Stomach (tissue), 9 donors: ENCODE results near the gene ADAM8. TPM values are rescaled to one million over a fixed set of nuclear protein-coding genes. Genes with fewer than 3 reads are reported as not detected.
"Not testable (repeated sequence)": the region's sequence is repeated elsewhere in the genome, so short reads cannot be mapped to it uniquely, and the experiment has no call there.

Experiments used
- DNase-seq, 2 donors: peaks; one replicate each; pipeline versions ENCODE4 v3.0.0 to v3.0.0-alpha.2; 2013 to 2019
- H3K27ac ChIP-seq, 5 donors: fragments of 200-600 bp in 4 of 5; sonication (generic) in 4 of 5; one replicate each; pipeline ENCODE4 v1.5.1; 2013 to 2019; ENCODE audit warnings: mild to moderate bottlenecking in 1 of 5, moderate library complexity in 1 of 5
- H3K27me3 ChIP-seq, 3 donors: fragments of 200-600 bp; sonication (generic); one replicate each; pipeline ENCODE4 v1.5.1; 2017 to 2019; ENCODE audit warnings: mixed run types in 1 of 3
- H3K36me3 ChIP-seq, 4 donors: fragments of 200-600 bp; sonication (generic); 1 replicate in 3 of 4; 2 replicates in 1 of 4; pipeline ENCODE4 v1.5.1; 2016 to 2019
- H3K4me1 ChIP-seq, 4 donors: fragments of 200-600 bp; sonication (generic); one replicate each; pipeline ENCODE4 v1.5.1; 2016 to 2019
- H3K4me3 ChIP-seq, 4 donors: fragments of 200-600 bp; sonication (generic) in 3 of 4; one replicate each; pipeline ENCODE4 v1.5.1; 2016 to 2019; ENCODE audit warnings: mild to moderate bottlenecking in 1 of 4
- H3K9me3 ChIP-seq, 4 donors: fragments of 200-600 bp; sonication (generic); one replicate each; pipeline ENCODE4 v1.5.1; 2016 to 2019
- EP300 ChIP-seq: sonication (generic); formaldehyde crosslinking; IDR thresholded peaks from one replicate; pipeline ENCODE4 v1.6.1; 2017; ENCODE audit warnings: antibody characterized with exemption
- POLR2A ChIP-seq, 4 donors: fragments of 450-650 bp; IDR thresholded peaks; one replicate each; pipeline ENCODE4 v1.6.1; 2016; ENCODE audit warnings: antibody characterized with exemption in 4 of 4, control low read depth in 2 of 4, mild to moderate bottlenecking in 1 of 4, moderate library complexity in 1 of 4
- POLR2AphosphoS5 ChIP-seq, 3 donors: sonication (generic); formaldehyde crosslinking; IDR thresholded peaks; one replicate each; pipeline ENCODE4 v1.6.1; 2016; ENCODE audit warnings: antibody characterized with exemption in 3 of 3
- WGBS, 5 donors: extraction: QIAGEN DNeasy Blood & Tissue Kit in 3 of 5; methylation state at CpG; one replicate each; pipeline versions ENCODE4 v1.1.5 to v1.1.7; 2013 to 2018; 5-methylcytosine and 5-hydroxymethylcytosine counted together
- intact Hi-C: fragments of 100-400 bp; cut with DNase I; formaldehyde crosslinking; loops from one replicate; pipeline ENCODE4 v1.15.1; 2023; ENCODE audit warnings: low total_unique reads
- polyA plus RNA-seq, 3 donors: library from polyadenylated mRNA; stranded (reverse); fragments of 200-250 nt; gene quantifications; one replicate each; pipeline ENCODE4 v1.2.3, GENCODE V29; 2013
- total RNA-seq, 5 donors: library from RNA; depleted of rRNA; stranded (reverse); fragments of >200 nt; gene quantifications; one replicate each; pipeline versions ENCODE4 v1.1.0 to v1.2.3, GENCODE V29; 2014 to 2016
- TF ChIP-seq, protein P1 (sequence below), 7 experiments: fragments of 450-650 bp in 4 of 7; fragments of 200-600 bp in 3 of 7; sonication (generic) in 3 of 7; IDR thresholded peaks; one replicate each; pipeline ENCODE4 v1.5.1; 2016 to 2019; ENCODE audit warnings: antibody characterized with exemption in 7 of 7, control low read depth in 2 of 7, mild to moderate bottlenecking in 1 of 7
- donor health status: healthy with polysubstance abuse.
- donor health status: Bipolar disorder and iron deficiency.
- donor health status: healthy.

Gene ADAM8
- total and polyA plus RNA-seq, 8 donors: 1.8 to 50.8 (median 4.4) TPM; not detected in 1

DNA sequence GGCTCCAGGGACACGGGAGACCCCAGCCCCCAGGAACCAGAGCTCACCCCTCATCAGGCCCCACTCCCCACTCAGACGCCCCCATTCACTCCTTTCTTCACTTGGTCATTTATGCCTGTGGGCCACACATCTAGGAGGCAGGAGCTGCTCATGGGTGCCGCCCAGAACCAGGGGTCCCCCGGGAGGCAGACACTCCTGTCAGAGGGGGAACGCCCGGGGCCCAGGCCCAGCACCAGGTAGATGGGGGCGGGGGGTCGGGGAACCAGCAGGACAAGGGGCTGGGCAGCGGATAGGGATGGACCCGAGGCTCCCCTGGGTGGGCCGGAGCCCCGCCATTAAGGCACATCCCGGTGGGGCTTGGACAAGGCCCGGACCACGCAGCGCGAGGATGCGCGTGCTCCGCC is 48.2 kb upstream of the ADAM8 start:
- Histone ChIP-seq H3K4me3 (peak overlapping the region; percentile 40 to 48 (median 44)), H3K9me3 (no peaks in the 10 kb centered on the region), H3K4me1 (peaks cover 30 to 34% (median 31%) of the 10 kb centered on the region in 4 donors), H3K27ac (peak overlapping the region in 1 of 5 donors; percentile 54), H3K27me3 (peaks cover 7 to 75% (median 52%) of the 10 kb centered on the region in 3 donors), H3K36me3 (no peaks in the 10 kb centered on the region)
- whole genome bisulfite sequencing, 5 donors: 11 to 20% (median 18%) methylated on average over 4 to 20 of the region's 20 CpGs
- no peak for DNase-seq
- intact Hi-C loops: no loop called here
- TF ChIP-seq POLR2A (IDR thresholded peaks at IDR 0.05) (no peak), EP300 (no peak), POLR2AphosphoS5 (IDR thresholded peaks at IDR 0.05) (no peak)
- TF ChIP-seq, protein P1, sequence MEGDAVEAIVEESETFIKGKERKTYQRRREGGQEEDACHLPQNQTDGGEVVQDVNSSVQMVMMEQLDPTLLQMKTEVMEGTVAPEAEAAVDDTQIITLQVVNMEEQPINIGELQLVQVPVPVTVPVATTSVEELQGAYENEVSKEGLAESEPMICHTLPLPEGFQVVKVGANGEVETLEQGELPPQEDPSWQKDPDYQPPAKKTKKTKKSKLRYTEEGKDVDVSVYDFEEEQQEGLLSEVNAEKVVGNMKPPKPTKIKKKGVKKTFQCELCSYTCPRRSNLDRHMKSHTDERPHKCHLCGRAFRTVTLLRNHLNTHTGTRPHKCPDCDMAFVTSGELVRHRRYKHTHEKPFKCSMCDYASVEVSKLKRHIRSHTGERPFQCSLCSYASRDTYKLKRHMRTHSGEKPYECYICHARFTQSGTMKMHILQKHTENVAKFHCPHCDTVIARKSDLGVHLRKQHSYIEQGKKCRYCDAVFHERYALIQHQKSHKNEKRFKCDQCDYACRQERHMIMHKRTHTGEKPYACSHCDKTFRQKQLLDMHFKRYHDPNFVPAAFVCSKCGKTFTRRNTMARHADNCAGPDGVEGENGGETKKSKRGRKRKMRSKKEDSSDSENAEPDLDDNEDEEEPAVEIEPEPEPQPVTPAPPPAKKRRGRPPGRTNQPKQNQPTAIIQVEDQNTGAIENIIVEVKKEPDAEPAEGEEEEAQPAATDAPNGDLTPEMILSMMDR (IDR thresholded peaks at IDR 0.05): no peak

- Histone ChIP-seq H3K36me3 (no peaks in the 10 kb centered on the region), H3K4me3 (peak overlapping the region; percentile 16 to 48 (median 30)), H3K27ac (peak overlapping the region in 4 of 5 donors; percentile 46 to 80 (median 67)), H3K27me3 (peaks cover 7 to 75% (median 55%) of the 10 kb centered on the region in 3 donors), H3K4me1 (peaks cover 24 to 28% (median 26%) of the 10 kb centered on the region in 4 donors), H3K9me3 (no peaks in the 10 kb centered on the region)
- DNase-seq: peak; percentile 87 to 92
- intact Hi-C loops: no loop called here
- WGBS, 5 donors: 2 to 16% (median 6%) methylated on average over 4 to 13 of the region's 13 CpGs
- TF ChIP-seq, protein P1 (IDR thresholded peaks at IDR 0.05): peak in 1 of 7 experiments; percentile 7
- no peak for TF ChIP-seq EP300
Observed at GRCh38 chr10:133324198-133324792, 47.6 kb upstream of the ADAM8 start.

DNA sequence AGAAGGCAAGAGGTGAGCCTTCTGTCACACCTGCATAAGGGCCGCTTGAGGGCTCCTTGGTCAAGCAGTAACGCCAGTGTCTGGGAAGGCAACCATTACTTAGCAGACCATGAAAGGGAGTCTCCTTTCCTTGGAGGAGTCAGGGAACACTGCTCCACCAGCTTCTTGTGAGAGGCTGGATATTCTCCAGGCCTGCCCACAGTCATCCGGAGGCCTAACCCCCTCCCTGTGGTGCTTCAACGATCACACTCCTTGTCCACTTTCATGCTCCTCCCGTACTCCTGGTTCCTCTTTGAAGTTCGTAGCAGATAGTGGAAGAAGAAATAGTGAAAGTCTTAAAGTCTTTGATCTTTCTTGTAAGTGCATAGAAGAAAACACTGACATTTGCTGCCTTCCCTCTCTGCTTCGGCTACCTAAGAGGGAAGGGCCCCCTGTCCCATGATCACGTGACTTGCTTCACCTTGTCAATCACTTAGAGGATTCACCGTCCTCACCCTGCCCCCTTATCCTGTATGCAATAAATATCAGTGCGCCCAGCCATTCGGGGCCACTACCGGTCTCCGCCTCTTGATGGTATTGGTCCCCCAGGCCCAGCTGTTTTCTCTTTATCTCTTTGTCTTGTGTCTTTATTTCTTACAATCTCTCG is 45.5 kb upstream of the ADAM8 start:
- DNase-seq, intact Hi-C loops, H3K36me3 ChIP-seq, H3K4me3 ChIP-seq, H3K27ac ChIP-seq, H3K9me3 ChIP-seq: not testable (repeated sequence)
- 80 to 88% (median 82%) methylated on average over 11 to 13 of the region's 14 CpGs for WGBS, 5 donors
- H3K4me1 ChIP-seq: peaks cover 25 to 34% (median 28%) of the 10 kb centered on the region in 4 donors
- peaks cover 7 to 64% (median 36%) of the 10 kb centered on the region in 3 donors for H3K27me3 ChIP-seq

GRCh38 chr10:133320852-133321422 is 44.3 kb upstream of the ADAM8 start:
- H3K27ac ChIP-seq, H3K4me3 ChIP-seq, intact Hi-C loops, H3K36me3 ChIP-seq, DNase-seq, H3K9me3 ChIP-seq: not testable (repeated sequence)
- 87 to 96% (median 93%) methylated on average over 6 of the region's 6 CpGs for WGBS, 5 donors
- peaks cover 22 to 30% (median 25%) of the 10 kb centered on the region in 4 donors for H3K4me1 ChIP-seq
- H3K27me3 ChIP-seq: peaks cover 0 to 52% (median 23%) of the 10 kb centered on the region in 3 donors

- H3K9me3 ChIP-seq: no peaks in the 10 kb centered on the region
- H3K27ac ChIP-seq: no peak overlapping the region
- peak overlapping the region; percentile 31 to 36 (median 34) for H3K4me3 ChIP-seq
- 0 to 13% (median 9%) methylated on average over 8 to 51 of the region's 51 CpGs for WGBS, 5 donors
- intact Hi-C loops: no loop called here
- H3K4me1 ChIP-seq: peaks cover 0 to 14% (median 6%) of the 10 kb centered on the region in 4 donors
- peak; percentile 74 to 87 for DNase-seq
- H3K27me3 ChIP-seq: peaks cover 0 to 30% (median 7%) of the 10 kb centered on the region in 3 donors
- no peaks in the 10 kb centered on the region for H3K36me3 ChIP-seq
- TF ChIP-seq POLR2A (IDR thresholded peaks at IDR 0.05): no peak
- TF ChIP-seq, protein P1 (IDR thresholded peaks at IDR 0.05): peak in 4 of 7 experiments; percentile 56 to 72 (median 64)
Observed at GRCh38 chr10:133318494-133319127, 41.9 kb upstream of the ADAM8 start.
